Hepatocyte (in vitro differentiated cells): ENCODE measurements around the gene HSPBAP1.

Experiments
- EZH2 ChIP-seq: fragments of 200-600 bp; sonication (generic); IDR thresholded peaks from 2 replicates; pipeline ENCODE4 v1.6.1; 2016; ENCODE audit warnings: antibody characterized with exemption, mild to moderate bottlenecking, borderline replicate concordance
- TF ChIP-seq, protein P1 (sequence below): fragments of 200-600 bp; sonication (generic); IDR thresholded peaks from 2 replicates; pipeline ENCODE4 v1.5.1; 2016; ENCODE audit warnings: antibody characterized with exemption, mild to moderate bottlenecking; ENCODE audit not compliant: poor library complexity

DNA sequence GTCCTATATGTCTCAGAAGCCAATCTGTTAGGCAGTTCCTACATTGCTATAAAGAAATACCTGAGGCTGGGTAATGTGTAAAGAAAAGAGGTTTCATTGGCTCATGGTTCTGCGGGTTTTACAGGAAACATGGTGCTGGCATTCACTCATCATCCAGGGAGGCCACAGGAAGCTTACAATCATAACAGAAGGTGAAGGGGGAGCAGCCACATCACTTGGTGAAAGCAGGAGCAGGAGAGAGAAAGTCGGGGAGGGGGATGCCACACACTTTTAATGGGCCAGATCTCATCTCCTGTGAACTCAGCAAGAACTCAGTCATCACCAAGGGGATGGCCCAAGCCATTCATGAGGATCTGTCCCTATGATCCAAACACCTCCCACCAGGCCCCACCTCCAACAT is 10.3 kb upstream of the HSPBAP1 start:
- TF ChIP-seq, protein P1, sequence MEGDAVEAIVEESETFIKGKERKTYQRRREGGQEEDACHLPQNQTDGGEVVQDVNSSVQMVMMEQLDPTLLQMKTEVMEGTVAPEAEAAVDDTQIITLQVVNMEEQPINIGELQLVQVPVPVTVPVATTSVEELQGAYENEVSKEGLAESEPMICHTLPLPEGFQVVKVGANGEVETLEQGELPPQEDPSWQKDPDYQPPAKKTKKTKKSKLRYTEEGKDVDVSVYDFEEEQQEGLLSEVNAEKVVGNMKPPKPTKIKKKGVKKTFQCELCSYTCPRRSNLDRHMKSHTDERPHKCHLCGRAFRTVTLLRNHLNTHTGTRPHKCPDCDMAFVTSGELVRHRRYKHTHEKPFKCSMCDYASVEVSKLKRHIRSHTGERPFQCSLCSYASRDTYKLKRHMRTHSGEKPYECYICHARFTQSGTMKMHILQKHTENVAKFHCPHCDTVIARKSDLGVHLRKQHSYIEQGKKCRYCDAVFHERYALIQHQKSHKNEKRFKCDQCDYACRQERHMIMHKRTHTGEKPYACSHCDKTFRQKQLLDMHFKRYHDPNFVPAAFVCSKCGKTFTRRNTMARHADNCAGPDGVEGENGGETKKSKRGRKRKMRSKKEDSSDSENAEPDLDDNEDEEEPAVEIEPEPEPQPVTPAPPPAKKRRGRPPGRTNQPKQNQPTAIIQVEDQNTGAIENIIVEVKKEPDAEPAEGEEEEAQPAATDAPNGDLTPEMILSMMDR = no peak
- TF ChIP-seq EZH2 = no peak
